Epidermal melanocyte (primary cell): Measurements from ENCODE around the gene DNAJC12.
"Not testable (repeated sequence)": the region's sequence is repeated elsewhere in the genome, so short reads cannot be mapped to it uniquely, and the experiment has no call there.

Experiments
- DNase-seq: peaks from one replicate; pipeline ENCODE4 v3.0.0; 2011; ENCODE audit warnings: low spot score; ENCODE audit not compliant: insufficient read length

Gene DNAJC12

DNA sequence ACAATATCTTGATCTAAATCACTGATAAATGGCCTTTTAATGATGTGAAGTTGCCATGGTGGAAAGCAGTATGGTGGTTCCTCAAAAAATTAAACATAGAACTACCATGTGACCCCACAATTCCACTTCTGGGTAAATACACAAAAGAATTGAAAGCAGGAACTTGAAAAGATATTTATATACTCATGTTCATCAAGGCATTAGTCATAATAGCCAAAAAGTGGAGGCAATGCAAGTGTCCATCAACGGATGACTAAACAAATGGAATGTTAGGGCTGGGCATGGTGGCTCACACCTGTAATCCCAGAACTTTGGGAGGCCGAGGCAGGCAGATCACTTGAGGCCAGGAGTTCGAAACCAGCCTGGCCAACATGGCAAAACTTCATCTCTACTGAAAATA lies 2.0 kb upstream of the DNAJC12 start:
- no peak for DNase-seq

DNA sequence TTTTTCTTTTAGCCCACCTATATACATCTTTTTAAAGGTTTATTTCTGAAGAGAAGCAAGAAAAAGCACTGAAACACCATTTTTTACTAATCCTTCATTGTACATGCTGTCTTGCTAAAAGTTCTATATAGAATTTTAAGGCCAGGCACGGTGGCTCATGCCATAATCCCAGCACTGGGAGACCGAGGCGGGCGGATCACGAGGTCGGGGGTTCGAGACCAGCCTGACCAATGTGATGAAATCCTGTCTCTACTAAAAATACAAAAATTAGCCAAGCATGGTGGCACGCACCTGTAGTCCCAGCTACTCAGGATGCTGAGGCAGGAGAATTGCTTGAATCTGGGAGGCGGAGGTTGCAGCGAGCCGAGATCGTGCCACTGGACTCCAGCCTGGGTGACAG lies 1.5 kb upstream of the DNAJC12 start:
- DNase-seq: not testable (repeated sequence)

DNA sequence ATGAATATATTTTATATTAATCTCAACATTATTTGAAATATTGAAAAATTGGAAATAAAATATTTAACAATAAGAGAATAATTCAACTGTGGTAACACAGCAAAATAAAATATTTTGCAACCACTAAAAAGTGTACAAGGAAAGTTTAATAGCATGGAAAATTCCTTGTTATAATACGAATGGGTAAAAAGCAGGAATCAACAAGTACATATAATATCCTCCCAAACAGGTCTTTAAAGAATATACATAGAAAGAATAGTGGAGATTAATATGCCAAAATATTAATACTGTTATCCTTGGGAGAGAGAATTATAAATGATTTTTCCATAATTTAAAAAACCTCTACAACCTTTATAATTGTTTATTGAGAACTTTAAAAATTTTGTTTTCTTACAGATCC lies 1.0 kb downstream of the DNAJC12 start:
- DNase-seq: no peak

DNA sequence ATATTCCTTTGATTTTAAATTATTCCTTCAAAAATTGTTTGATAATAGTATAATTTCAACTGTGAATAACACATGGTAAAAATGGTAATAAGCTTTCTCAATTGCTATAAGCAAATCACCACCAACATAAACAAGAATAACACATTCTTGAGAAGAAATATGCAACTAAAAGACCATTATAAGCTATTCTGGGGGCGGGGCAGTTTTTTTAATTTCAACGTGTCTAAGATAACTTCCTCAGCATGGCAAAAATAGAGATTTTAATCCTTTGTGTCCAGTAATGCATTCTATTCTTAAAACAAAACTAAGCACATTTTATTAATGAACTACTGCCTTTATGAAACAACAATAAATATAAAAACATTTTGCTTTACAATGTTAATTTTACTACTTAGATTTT lies 1.5 kb downstream of the DNAJC12 start:
- DNase-seq: no peak

DNA sequence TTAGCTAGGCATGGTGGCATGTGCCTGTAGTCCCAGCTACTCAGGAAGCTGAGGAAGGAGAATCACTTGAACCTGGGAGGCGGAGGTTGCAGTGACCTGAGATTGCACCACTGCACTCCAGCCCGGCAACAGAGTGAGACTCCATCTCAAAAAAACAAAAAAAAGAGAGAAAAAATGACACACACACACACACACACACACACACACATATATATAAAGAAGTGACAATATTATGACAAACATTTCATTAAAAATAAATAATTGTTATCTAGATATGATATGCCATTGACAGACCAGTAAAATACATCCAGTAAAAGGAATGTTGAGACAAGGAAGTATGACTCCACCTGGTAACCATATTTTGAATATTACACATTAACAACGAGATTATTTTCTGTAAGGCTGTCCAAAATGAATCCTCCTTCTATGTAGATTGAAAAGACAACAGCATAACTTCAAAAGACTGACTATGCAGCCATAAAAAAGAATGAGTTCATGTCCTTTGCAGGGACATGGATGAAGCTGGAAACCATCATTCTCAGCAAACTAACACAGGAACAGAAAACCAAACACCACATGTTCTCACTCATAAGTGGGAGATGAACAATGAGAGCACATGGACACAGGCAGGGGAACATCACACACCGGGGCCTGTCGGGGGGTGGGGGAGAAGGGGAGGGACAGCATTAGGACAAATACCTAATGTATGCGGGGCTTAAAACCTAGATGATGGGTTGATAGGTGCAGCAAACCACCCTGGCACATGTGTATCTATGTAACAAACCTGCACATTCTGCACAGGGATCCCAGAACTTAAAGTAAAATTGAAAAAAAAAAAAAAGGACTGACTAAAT lies 2.2 kb downstream of the DNAJC12 start:
- not testable (repeated sequence) for DNase-seq

DNA sequence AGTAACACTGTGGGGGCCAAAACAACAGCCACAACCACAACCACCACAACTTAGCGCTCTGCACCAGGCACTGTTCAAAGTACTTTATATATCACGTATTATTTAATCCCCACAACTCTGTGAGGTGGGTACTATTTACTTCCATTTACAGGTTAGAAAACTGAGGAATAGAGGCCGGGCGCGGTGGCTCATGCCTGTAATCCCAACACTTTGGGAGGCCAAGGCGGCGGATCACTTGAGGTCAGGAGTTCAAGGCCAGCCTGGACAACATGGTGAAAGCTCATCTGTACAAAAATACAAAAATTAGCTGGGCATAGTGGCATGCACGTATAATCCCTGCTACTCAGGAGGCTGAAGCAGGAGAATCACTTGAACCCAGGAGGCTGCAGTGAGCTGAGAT lies 3.6 kb downstream of the DNAJC12 start:
- DNase-seq: no peak

DNA sequence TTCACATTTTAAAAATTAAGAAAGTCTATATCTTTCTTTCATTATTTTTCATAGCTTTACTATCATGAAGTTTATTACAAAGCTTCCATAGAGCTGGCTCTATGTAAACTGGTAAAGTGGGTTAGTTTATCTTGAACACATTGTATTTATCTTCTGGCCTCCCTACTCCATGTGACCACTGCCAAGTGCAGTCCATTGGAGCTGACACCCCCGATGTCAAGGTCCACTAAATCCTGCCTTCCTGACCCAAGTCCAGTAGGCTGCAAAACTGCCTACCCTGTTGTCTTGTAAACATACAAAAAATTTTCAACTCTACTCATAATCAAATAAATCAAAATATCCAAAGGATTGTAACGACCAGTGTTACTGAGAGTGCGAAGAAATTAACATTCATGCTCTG lies 10.2 kb downstream of the DNAJC12 start:
- DNase-seq: no peak

DNA sequence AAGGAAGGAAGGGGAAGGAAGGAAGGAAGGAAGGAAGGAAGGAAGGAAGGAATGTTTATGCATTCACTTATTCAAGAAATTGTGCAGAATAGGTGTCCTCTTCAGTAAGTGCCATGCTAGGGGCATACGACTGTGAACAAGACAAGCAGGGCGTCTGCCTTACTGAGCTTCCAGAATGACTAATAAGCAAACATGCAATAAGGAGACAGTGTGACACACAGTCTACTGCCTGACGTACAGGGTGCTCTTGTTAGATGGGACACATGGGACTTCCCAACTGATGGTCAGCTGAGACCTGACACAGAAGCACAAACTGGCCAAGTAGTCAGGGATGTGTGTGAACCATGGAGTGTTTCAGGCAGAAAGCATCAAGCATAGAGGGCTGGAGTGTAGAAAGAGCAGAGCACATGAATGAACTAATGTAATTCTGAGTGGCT lies 18.2 kb downstream of the DNAJC12 start:
- no peak for DNase-seq

DNA sequence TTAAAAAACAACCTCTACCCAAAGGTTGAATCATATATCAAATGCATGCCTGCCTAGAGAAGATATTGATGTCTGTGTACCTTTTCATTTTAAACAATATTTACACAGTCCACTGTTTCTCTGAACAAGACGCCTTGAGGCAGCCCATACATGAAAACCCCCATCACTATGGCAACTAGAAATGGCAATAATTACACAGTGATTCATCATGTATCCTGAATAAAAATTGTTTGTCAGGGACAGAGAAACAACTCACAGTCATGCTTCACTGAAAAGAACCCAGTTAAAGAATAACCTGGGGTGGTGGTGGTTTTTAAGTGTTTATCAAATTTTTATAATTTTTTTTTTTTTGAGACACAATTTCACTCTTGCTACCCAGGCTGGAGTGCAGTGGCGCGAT lies 19.7 kb downstream of the DNAJC12 start:
- DNase-seq: no peak

DNA sequence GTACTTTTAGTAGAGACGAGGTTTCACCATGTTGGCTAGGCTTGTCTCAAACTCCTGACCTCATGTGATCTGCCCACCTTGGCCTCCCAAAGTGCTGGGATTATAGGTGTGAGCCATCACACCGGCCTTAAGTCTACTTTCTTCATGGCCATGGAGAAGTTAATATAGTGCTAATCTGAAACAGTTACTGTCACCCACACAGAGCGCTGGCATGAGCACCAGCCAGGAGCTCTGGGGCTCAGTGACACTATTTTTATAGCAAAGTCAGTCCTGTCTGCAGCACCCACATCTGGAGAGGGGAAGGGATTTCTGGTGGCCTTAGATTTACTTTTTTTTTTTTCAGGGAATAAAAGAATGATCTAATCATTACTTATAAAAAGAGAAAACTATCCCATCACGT lies 21.3 kb downstream of the DNAJC12 start:
- no peak for DNase-seq

DNA sequence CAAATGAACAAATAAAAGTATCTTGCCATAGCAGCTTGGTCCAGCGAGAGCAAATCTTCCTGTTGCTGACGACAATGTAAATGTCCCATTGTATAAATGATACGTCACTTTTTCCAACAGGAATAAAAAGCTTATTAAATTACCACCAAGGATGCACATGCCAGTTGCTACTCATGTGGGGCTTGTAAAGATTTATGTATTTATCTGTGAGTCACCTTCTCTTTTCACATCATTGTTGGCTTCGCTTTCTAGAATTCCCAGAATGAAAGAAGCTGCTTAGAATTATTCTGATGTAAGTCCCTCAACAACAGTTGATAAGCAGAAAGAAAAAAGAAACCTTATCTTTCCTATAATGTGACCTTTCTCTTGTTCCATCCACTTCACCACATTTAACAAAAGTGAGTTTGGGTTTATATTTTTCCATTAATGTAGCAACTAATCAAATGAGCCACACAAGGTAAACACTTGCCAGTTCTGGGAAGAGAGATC lies 22.4 kb downstream of the DNAJC12 start:
- DNase-seq: no peak

DNA sequence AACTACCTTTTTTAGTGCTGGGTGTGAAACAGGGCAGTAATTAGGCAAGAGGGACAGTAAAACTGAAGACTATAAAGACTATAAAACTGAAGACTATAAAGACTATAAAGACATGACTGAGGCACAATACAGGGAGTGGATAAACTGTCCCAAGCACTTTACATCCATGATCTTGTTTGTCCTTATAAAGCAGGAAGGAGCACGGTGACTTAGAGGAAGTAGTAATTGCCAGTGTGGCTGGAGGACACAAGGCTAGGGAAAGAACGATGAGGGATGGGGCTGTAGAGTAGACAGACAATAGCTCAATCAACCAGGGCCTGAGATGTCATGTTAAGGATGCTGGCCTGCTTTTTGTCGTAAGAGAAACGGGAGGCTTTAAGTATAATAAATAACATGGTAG lies 26.0 kb downstream of the DNAJC12 start:
- DNase-seq: no peak

DNA sequence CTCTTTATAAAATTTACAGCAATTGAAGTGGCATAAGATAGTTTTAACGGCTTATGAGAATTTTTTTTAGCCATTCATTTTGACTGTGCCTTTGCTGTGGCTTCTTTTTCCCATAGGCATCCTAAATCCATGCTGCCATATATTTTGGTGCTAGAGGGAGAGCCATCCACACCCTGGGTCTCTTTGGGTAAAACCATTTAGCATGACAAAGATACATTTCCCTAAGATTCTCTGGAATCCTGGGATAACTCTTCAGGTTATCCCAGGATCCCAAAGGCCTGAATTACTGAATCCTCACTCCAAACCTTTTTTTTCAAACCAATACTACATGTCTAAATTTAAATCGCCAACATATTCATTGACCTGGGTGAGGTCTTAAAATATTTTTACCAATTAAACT lies 28.9 kb downstream of the DNAJC12 start:
- no peak for DNase-seq

DNA sequence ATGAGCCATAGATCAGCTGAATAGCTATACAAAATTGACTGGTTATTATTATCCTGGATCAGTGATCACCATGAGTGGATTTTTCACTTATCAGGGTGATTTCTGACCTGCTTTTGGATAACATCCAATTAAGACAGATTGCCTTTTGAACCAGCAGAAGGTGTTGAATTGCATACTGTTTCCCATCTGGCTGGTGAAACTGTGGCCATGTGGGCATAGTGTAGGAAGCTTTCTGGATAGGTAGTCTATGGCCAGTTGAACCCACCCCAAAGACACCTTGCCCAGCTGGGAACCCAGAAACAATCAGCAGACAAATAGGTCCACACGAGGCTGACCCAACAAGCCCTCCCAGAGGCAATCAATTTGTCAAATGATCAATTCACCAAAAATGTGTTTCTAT lies 29.3 kb downstream of the DNAJC12 start:
- DNase-seq: no peak

DNA sequence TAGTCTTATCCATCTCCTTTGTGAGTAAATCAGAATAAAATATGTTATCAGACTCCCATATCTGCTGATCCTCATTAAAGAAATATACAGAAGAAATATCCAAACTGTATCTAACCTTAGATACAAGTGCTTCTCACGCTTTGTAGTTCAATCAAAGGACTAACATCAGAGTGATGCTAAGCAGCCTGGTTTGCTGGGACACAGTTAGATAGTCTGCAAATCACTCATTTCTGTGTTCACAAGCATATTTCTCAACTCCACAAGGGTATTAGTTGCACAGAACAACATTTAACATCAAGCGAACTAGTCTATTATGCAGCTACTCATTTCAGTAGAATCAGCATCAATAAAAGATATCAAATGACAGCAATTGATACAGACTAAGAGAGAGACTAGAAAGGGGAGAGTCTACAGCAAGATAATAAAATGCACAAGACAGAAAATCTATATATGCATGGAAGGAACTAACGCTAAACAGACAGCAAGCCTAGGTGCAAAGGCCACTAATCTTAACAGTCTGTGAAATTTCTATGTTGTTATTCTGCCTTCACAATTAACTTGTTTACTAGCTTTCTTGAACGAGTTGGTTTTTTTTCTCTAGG lies 30.0 kb downstream of the DNAJC12 start:
- DNase-seq: no peak

DNA sequence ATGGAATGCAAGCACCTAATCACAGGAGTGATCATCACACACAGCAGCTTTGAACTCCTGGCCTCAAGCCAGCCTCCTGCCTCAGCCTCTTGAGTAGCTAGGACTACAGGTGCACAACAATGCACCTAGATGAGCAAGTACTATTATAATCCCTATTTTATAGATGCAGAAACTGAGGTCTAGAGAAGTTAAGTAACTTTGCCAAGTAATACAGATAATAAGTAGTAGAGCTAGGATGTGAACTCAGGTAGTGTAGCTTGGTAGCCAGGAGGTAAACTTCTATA lies 33.7 kb downstream of the DNAJC12 start:
- DNase-seq: no peak

DNA sequence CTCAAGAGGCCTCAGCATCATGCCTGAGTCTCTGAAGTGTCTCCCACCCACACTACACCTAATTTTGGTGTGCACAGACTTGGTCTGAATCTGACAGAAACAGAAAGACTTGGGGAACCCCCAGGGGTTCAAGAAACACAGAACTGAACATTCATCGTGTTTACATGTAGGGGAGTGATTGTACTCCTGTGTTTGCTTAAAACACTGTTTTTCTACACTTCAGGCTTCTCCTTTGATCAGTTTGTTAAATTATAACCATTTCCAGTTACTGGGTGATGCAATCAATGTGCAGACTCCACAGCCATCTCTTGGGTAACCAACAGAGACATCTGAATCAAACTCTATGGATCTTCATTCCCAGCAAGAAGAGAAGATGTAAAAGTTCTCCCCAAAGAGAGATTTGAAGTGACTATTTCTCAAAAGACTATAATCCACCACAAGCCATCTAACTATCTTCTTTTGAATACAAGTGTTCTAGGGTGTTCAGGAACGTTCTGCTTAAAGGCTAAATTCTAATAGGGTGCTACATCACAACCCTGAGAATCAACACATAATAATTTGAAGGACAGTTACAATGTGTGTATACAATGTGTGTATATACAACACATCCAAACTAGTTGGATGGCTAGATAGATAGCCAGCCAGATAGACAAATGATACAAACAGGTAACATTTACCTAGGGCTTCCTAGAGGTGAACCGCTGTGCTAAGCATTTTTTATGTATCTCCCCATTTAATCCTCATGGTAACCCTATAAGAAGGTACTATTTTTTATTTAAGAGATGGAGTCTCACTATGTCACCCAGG lies 34.2 kb downstream of the DNAJC12 start:
- DNase-seq: no peak

DNA sequence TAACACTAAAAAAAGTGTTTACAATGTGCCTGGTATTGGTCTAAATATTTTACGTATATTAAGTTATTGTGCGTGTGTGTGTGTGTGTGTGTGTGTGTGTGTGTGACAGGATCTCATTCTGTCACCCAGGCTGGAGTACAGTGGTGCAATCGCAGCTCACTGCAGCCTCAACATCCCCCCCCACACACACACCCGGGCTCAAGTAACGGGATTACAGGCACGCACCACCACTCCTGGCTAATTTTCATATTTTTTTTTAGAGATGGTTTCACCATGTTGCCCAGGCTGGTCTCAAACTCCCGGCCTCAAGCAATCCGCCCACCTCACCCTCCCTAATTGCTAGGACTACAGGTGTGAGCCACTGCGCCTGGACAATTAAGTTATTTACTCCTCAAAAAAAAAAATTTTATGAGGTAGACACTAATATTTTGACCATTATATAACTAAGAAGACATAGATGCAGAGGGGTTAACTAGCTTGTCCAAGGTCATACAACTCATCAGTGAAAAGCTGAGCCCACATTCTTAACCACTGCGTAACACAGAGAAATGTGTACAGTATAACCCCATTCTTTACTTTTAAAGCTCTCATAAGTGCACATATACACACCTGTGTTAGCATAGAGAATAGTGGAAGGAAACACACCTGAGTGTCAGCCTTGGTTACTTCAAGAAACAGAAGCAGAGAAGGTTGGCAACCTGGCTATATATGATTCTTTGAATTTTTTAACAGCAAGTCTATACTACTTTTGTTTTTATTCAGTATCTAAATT lies 35.0 kb downstream of the DNAJC12 start:
- DNase-seq: no peak

DNA sequence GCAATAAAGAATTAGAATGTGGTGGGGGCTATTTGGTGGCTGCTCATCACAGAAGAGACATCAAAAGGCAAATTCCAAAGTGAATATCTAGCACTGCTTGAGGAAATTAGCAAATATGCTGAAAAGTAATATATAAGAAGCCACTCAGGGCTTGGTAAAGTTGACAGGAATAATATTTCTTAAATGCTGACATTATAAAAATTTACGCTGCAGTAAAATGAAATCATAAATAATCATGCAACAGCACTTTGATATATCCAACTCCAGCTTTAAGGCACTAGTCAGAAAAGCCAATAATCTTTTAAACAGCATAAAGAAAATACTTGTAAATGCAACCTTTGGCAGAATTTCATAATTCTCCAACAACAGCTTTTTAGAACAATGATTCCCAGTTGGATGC lies 36.9 kb downstream of the DNAJC12 start:
- DNase-seq: no peak

DNA sequence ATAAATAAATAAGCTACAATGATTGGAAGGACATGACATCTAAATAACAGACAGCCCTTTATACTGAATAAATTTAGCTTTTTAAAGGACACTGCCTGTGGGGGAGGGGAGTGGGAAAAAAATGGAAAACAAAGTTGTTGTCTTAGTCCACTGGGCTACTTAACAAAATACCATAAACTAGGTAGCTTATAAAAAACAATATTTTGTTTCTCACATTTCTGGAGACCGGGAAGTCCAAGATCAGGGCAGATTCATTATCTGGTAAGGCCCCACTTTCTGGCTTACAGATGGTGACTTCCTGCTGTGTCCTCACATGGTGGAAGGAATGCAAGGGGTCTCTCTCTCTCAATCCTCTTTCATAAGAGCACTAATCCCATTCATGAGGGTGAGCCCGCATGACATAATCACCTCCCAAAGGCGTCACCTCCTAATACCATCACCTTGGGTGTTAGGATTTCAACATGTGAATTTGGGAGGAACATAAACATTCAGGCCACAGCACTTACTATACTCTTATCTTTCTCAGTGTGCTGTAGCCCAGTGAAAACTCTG lies 43.0 kb downstream of the DNAJC12 start:
- DNase-seq: no peak

DNA sequence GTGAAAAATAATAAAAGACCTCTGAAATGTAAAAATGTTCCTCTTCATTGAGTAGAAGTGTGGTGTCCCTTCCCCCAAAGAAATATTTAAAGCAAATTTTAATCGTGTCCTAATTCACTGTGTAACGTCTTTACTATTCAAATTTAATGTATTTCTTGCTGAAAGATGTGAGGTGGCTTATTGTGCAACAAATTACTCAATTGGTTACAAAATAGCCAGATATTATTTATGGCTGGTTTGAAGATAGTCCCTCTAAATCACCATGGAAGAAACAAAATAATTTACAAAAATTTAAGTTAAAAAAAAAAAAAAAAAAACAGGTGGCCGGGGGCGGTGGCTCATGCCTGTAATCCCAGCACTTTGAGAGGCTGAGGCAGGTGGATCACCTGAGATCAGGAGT lies 43.7 kb downstream of the DNAJC12 start:
- no peak for DNase-seq
